GM19238 (cell line): ENCODE results near the gene C18orf32.
A peak's percentile ranks its signal among the peaks of the same experiment; 100 is the strongest.
"Not testable (repeated sequence)": the region's sequence is repeated elsewhere in the genome, so short reads cannot be mapped to it uniquely, and the experiment has no call there.

ENCODE experiments used
- DNase-seq: peaks from one replicate; pipeline ENCODE4 v3.0.0; 2011; ENCODE audit warnings: low spot score; ENCODE audit not compliant: insufficient read length

Gene C18orf32

DNA sequence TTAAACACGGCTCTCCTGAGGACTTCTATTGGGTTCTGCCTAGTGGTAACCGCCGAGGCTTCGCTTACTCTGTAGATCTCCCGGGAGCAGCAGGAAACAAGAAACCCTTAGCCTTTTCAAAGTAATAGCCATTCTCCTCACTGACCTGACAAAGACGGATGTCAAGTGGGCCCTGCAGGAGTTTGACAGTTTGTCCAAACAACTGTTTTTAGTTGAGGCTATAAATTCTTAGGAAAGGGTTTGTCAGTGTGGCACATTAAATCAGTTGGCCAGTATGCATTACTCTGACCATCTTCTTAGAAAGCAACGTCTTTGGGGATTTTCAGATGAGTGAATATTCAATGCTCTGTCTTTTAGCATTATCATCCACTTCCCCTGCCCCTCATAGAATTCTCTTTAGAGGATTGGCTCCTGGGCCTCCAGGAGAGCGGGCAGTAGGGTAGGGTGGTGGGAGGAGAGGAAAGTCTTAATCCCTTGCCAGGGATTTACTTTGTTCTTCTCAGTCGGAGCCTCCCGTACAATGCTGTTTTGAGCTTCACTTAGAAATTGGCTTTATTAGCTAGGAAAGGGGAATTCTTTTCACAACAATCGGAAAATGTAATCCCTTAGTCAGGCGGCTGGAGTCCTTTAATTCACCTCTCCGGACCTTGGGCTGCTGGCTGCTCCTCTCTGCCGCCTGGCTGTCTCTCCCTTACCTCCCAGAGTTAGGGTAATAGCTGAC is 13.3 kb upstream of the C18orf32 start:
- DNase-seq: no peak

DNA sequence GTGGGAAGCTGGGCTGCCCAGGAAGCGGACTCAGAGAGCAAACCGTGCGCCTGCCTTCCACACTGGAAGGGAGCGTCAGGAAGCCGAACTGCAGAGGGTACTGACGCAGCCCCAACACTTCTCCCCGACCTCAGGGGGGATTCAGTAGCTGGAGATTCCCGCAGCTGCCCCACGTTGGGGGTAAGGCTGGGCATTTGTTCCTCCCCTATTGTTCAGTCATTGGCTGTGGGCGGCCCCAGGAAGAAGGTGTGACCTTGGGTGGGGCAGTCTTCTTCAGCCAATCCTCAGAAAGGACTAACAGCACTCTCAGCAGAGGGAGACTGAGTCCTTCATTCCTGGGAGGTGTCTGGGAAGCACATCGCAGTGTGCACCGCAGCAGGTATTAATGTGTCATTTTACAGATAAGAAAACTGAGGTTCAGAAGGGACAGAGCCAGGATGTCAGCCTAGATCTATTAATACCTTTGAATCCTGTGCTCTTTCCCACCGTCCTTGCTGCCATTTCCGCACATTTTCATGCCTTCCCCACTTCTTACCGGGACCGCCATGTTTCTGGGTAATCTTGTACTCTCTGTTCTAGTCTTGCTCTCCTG is 12.1 kb upstream of the C18orf32 start:
- DNase-seq: no peak

DNA sequence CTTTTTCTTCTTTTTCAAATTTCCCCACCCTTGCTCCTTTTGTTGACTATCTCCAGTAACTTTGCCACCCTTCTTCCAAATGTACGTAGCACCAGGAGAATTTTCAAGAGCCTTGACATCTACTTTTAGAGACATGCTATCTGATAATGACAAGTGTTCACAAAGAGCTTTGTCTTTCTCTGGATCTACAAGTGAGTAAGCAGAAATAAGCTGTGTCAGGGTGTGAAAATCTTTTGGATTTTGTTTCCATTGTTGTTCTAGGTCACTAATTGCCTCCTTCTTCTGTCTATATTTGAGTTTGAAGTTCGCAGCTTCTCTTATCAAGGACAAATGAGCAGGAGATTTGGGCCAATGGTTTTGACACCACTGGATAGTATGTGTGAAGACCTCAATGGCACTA is 8.4 kb upstream of the C18orf32 start:
- no peak for DNase-seq

- no peak for DNase-seq
Measured at GRCh38 chr18:49495076-49495475, 8.0 kb upstream of the C18orf32 start.

DNA sequence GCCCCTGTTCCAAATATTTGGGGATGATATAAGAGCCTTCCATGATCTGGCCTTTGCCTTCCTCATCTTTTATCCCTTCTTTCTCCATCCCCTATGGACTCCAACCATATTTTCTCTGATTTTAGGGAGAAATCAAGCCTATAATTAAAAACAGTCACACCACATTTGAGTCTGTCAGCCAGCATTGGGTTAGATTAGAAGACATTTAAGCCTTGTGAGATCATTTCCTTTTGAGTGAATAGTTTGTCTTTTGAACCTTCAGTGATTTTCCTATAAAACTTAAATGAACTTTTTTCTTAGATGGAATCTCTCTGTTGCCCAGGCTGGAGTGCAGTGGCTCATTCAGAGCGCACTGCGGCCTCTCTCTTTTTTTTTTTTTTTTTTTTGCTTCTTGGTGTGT is 7.6 kb upstream of the C18orf32 start:
- DNase-seq: no peak

DNA sequence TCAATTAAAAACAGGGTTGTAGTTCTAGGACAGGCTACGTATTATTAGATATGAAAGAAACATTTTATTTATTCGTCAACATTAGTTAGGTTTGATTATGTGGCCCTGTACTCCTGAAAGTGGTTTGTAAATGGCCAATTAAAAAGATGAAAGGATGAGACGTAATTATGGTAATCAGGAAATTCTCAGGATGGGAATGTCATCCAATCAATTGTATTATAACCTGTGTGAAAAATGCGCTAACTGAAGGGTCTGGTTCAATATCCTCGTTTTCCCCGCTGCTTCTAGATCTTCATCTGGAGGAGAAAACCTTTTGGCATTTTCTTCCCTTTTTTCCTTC is 5.6 kb upstream of the C18orf32 start:
- no peak for DNase-seq

DNA sequence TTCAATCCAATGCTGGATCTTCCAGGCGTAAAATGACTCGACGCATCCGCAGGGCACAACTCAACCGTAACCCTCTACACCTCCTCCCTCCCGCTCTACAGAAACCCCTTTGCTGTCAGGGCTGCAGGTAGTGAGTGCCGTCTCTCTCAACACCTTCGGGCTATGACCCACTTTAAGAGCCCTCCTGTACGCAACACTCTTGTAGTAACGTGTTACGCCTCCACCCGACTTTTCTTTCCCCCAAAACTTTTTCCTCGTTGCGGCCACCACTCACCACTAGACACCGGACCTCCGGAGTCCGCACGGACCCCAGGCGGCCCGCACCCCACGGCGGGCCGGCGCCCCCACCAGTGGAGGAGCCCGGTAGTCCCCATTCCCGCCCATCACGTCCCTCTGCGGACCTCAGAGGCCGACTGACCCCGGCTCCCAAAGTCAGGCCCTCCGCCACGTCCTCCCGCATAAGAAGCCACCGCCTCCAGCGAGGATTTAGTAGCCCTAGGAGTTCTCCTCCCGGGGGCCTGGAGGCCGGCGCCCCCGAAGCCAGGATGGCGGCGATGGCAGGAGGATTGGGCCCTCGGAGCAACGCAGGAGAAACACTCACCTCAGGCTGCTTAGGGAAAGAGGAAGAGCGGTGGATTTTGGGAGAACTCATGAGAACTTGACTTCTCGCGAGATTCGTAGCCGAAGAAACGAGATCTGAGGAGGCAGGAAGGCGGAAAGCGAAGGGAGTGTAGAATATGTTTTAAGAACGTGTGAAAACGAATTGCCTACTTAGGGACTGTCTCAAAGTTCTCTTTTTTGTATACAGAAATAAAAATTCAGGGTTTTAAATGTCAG is 5.0 kb upstream of the C18orf32 start, which contains the start of gene RPL17:
Gene RPL17 (minus strand): TSS at position 609 of the 837 bp plus-strand sequence.
- DNase-seq: peak; percentile 88

DNA sequence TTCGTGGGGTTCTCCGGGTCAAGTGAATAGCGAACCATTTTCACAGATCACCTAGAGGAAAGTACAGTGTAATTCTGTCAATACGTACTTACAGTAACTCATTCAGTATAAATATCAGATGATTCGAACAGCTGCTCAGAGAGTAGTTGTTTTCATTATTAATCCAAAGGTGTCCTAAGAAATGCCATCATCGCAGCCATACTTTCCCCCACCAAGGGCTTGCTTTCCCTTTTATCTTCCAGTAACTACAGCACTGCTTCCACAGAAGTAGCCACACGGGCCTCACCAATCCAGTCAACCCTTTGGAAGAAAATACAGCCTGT is 4.5 kb upstream of the C18orf32 start:
- no peak for DNase-seq

DNA sequence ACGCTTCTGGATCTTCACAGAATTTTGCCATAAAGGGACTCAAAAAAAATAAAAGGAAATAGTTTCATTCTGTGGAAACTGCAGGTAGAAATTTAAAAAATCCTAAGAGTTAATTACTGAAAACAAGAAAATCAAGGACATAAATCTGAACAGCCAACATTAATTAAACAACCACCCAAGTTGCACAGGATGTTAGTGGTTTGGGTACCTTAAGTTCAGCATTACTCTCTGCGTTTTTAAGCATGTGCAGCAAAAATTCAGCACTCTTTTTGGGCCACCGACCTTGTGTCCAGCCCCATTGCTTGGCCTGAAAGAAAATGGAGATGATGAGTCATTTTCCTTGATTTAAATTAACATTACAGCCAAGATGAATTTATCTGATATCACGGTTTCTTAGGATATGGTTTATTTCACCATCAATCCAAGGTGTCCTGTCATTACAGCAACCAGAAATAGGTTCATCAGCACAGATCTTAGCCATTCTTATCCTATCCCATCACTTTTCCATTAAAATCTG is 3.3 kb upstream of the C18orf32 start:
- no peak for DNase-seq

- DNase-seq: no peak
Measured at GRCh38 chr18:49487711-49488310, 777 bp upstream of the C18orf32 start.

- no peak for DNase-seq
Measured at GRCh38 chr18:49486606-49486952, 455 bp downstream of the C18orf32 start.

DNA sequence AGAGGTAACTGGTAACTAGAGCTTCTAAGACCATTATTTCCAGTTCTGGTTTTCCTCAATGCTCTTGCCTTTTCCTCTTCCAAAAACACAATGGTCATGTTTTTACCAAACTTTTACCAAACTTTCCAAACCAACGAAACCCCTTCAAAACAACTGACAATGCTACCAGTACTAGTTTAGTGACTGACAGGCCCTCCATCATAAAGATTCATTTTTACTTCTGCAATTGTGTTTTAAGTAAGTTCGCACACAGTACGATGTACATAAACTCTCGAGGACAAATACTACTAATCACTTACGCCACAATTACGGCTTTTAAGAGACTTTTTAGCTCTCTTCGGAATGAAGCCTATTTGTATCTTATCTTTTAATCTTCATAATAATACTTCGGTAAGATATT is 900 bp downstream of the C18orf32 start:
- DNase-seq: no peak

GRCh38 chr18:49483198-49483597 is 3.8 kb downstream of the C18orf32 start:
- no peak for DNase-seq

- no peak for DNase-seq
Measured at GRCh38 chr18:49481907-49482306, 5.1 kb downstream of the C18orf32 start.

- no peak for DNase-seq
Measured at GRCh38 chr18:49481317-49481716, 5.7 kb downstream of the C18orf32 start.

DNA sequence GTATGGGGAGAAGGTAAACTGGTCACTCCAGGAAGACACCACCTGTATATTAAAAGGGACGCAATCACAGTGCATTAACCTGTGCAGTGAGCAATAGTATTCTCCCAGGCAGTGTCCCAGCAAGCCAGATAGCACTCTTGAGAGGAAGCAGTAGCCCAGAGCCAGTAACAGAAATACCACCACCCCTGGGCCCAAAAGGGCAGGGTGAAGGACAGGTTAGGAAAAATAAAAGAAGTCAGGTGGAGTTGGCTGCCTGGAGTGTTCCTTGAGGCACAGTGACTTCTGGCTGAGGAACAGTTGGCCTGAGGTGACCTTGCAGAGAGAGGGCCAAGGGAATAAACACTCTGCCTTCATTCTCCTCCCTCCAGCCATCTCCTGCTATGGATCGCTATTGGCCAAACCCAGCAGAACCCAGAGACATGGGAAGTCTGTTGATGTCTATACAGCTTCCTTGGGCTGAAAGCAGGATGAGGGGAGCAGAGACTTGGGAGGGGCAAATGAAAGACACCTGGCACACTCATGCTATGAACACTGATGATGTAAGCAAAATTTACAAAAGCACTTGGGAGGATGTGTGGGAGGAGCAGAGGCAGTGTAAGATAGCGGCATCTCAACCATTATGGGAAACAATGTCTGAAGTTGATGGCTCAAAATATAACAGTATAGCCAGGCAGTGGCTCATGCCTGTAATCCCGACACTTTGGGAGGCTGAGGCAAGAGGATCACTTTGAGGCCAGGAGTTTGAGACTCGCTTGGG is 7.5 kb downstream of the C18orf32 start:
- no peak for DNase-seq

DNA sequence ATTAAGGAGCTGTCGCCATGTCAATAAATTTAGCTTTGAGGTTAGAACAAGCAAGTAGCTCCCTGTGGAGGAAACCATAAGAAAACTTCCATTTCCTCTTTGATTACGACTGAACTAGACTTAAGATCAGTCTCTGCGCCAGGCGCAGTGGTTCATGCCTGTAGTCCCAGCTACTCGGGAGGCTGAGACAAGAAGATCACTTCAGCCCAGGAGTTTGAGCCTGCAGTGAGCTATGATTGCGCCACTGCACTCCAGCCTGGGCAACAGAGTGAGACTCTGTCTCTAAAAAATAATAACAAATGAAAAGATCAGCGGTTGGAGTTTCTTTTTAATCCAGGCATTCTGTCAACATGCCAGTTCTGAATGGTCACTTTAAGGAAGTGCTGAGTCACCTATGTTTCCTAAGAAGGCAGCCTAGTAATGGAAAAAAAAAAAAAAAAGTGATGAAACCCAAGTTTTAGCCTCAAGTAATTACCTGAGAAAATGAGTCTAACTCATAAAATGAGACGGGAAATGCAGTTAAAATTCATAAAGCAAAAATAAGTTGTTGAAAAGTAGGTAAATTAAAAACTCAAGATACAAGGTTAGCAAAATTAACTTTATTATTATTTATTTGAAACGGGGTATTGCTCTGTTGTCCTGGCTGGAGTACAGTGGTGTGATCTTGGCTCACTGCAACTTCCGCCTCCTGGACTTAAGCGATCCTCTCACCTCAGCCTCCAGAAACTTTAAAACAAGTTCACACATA is 10.2 kb downstream of the C18orf32 start:
- no peak for DNase-seq

DNA sequence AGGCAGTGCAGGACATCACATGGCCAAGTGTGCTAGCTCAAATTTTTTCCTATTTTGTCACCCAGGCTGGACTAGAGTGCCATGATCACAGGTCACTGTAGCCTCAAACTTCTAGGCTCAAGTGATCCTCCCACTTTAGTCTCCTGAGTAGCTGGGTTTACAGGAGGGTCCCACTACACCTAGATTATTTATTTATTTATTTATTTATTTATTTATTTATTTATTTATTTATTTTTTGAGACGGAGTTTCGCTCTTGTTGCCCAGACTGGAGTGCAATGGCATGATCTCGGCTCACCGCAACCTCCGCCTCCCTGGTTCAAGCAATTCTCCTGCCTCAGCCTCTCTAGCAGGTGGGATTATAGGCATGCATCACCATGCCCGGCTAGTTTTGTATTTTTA is 12.1 kb downstream of the C18orf32 start:
- not testable (repeated sequence) for DNase-seq

GRCh38 chr18:49473721-49474120 is 13.3 kb downstream of the C18orf32 start:
- DNase-seq: no peak

DNA sequence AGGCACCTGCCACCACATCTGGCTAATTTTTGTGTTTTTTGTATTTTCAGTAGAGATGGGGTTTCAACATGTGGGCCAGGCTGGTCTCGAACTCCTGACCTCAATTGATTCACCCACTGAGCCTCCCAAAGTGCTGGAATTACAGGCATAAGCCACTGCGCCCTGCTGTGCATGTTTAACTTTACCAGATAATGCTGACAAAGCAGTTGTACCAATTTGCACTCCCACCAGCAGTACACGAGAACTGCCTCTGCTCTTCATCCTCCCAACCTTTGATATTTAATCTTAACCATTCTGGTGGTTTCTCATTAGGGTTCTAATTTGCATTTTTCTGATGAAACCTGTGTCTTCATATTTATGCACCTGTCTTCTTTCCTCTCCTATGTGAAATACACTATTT is 14.6 kb downstream of the C18orf32 start:
- no peak for DNase-seq

DNA sequence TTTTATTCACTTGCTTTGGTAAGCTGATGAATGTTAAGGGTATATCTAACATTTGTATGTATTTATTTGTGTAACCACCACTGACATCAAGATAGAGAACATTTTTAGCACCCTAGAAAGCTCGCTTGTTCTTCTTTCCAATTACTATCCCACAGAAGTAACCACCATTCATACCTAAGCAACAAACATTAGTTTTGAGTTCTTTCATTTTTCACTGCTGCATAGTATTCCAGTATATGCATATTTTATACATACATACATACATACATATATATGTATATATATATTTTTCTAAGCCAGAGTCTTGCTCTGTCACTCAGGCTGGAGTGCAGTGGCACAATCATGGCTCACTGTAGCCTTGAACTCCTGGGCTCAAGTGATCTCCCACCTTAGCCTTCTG is 15.5 kb downstream of the C18orf32 start:
- no peak for DNase-seq
